GM12878 (cell line): Measurements from ENCODE around the gene FAM199X. TPM values are rescaled to one million over a fixed set of nuclear protein-coding genes. Genes with fewer than 3 reads are reported as not detected.

Source experiments
- ATAC-seq: fragments of 200-7000 bp; cut with Tn5 transposase; 3 replicates; pipeline ENCODE4 v1.9.1; 2020; ENCODE audit warnings: mild to moderate bottlenecking, moderate library complexity
- BruUV-seq: library from RNA; stranded (reverse); fragments of 400-500 nt; replicated peaks from 2 replicates; lab custom pipeline; 2021; lab: Mats Ljungman, UMichigan
- CTCF ChIA-PET: fragments of 300-600 bp; sonication (Branson Sonifier 250); formaldehyde crosslinking; extraction: SDS; loops from one replicate; lab custom pipeline; 2021; ENCODE audit warnings: inconsistent platforms; lab: Yijun Ruan, JAX
- POLR2A ChIA-PET: fragments of 350-600 bp; formaldehyde crosslinking; extraction: SDS; loops from one replicate; lab custom pipeline; 2021; ENCODE audit warnings: inconsistent platforms; lab: Charles Lee
- RAD21 ChIA-PET: fragments of 300-600 bp; sonication (Branson Sonifier 250); formaldehyde crosslinking; loops from one replicate; lab custom pipeline; 2023; ENCODE audit warnings: antibody characterized with exemption; ENCODE audit not compliant: unreplicated experiment; lab: Charles Lee
- SMC1A ChIA-PET: fragments of 300-600 bp; sonication (Branson Sonifier 250); formaldehyde crosslinking; loops from one replicate; lab custom pipeline; 2023; ENCODE audit not compliant: unreplicated experiment, uncharacterized antibody; lab: Charles Lee
- DNase-seq: peaks from one replicate; pipeline ENCODE4 v3.0.0-alpha.2; 2011; ENCODE audit warnings: low read depth, low spot score
- FAIRE-seq: peaks from 3 replicates; lab custom pipeline; 2011; peaks lifted over from hg19 to GRCh38; lab: Jason Lieb, UNC
- H2AFZ ChIP-seq: 2 replicates; pipeline ENCODE4 v1.6.0; 2011; ENCODE audit warnings: low read depth, low read length, control low read depth; ENCODE audit not compliant: control insufficient read depth
- H3K27ac ChIP-seq: 2 replicates; pipeline ENCODE4 v1.5.1; 2011; ENCODE audit warnings: control low read depth; ENCODE audit not compliant: control insufficient read depth, insufficient read depth
- H3K27me3 ChIP-seq, 2 experiments: replicated peaks in 1 of 2; 2 replicates each; pipeline versions ENCODE4 v1.6.0 to v1.6.1; 2011; ENCODE audit warnings: low read length in 1 of 2; ENCODE audit not compliant: control insufficient read depth in 2 of 2, insufficient read depth in 2 of 2
- H3K36me3 ChIP-seq, 2 experiments: 2 replicates each; pipeline ENCODE4 v1.5.1; 2011; ENCODE audit warnings: low read length in 1 of 2; ENCODE audit not compliant: control insufficient read depth in 2 of 2, insufficient read depth in 2 of 2
- H3K4me1 ChIP-seq: 2 replicates; pipeline ENCODE4 v1.6.1; 2011; ENCODE audit warnings: mild to moderate bottlenecking, low read length, moderate library complexity, mixed read lengths; ENCODE audit not compliant: control insufficient read depth, insufficient read depth
- H3K4me2 ChIP-seq: 2 replicates; pipeline ENCODE4 v1.6.0; 2011; ENCODE audit warnings: control low read depth; ENCODE audit not compliant: control insufficient read depth, insufficient read depth
- H3K4me3 ChIP-seq: fragments of 200-600 bp; sonication (generic); 2 replicates; pipeline ENCODE4 v1.5.1; 2016
- H3K79me2 ChIP-seq: 2 replicates; pipeline ENCODE4 v1.6.0; 2011; ENCODE audit warnings: low read length; ENCODE audit not compliant: control insufficient read depth, insufficient read depth
- H3K9ac ChIP-seq: 2 replicates; pipeline ENCODE4 v1.8.0; 2011; ENCODE audit warnings: low read length, control low read depth, mixed read lengths; ENCODE audit not compliant: control insufficient read depth, insufficient read depth
- H3K9me3 ChIP-seq: replicated peaks from 3 replicates; pipeline ENCODE4 v1.5.1; 2011; ENCODE audit warnings: mild to moderate bottlenecking, low read length; ENCODE audit not compliant: control insufficient read depth, insufficient read depth
- H4K20me1 ChIP-seq: 2 replicates; pipeline ENCODE4 v1.6.0; 2011; ENCODE audit not compliant: control insufficient read depth, insufficient read depth
- CBX3 ChIP-seq: fragments of 200-600 bp; sonication (generic); IDR thresholded peaks from 2 replicates; pipeline ENCODE4 v1.6.1; 2016; ENCODE audit warnings: low read depth, borderline replicate concordance
- CBX5 ChIP-seq: sonication (generic); IDR thresholded peaks from 2 replicates; pipeline ENCODE4 v1.6.1; 2016; ENCODE audit warnings: low read depth, moderate library complexity, mild to moderate bottlenecking, inconsistent platforms
- CREB1 ChIP-seq: IDR thresholded peaks from 2 replicates; pipeline ENCODE4 v1.6.1; 2012; ENCODE audit warnings: low read depth, mild to moderate bottlenecking, inconsistent platforms
- E4F1 ChIP-seq: fragments of 450-650 bp; IDR thresholded peaks from 2 replicates; pipeline ENCODE4 v1.6.1; 2018; ENCODE audit warnings: borderline replicate concordance, mild to moderate bottlenecking; ENCODE audit not compliant: partially characterized antibody
- IRF5 ChIP-seq: fragments of 450-650 bp; IDR thresholded peaks from 2 replicates; pipeline ENCODE4 v1.6.1; 2017; ENCODE audit warnings: borderline replicate concordance
- NFIC ChIP-seq: IDR thresholded peaks from 2 replicates; pipeline ENCODE4 v1.6.1; 2012; ENCODE audit warnings: low read depth, mild to moderate bottlenecking, inconsistent platforms, low read length, moderate library complexity
- NFYA ChIP-seq: IDR thresholded peaks from 2 replicates; pipeline ENCODE4 v1.6.1; 2011; ENCODE audit warnings: low read depth, mild to moderate bottlenecking, low read length, improper control_type of control experiment, borderline replicate concordance
- RBBP5 ChIP-seq: fragments of 200-600 bp; sonication (generic); conservative IDR thresholded peaks from 2 replicates; pipeline ENCODE4 v1.6.1; 2016
- SUPT20H ChIP-seq: IDR thresholded peaks from 2 replicates; pipeline ENCODE4 v1.6.1; 2011; ENCODE audit warnings: low read depth, mild to moderate bottlenecking, low read length, moderate library complexity, borderline replicate concordance; ENCODE audit not compliant: control insufficient read depth
- whole genome bisulfite sequencing: methylation state at CpG from one replicate; pipeline ENCODE4 v1.1.6; 2016; ENCODE audit warnings: low lambda C conversion rate; ENCODE audit not compliant: insufficient replicate concordance, insufficient coverage; ENCODE audit errors: missing lambda C conversion rate; 5-methylcytosine and 5-hydroxymethylcytosine counted together
- in situ Hi-C: fragments of 300-500 bp; cut with MboI; formaldehyde crosslinking; loops from 9 replicates; pipeline ENCODE4 v1.14.3; 2018; ENCODE audit warnings: mixed read lengths
- intact Hi-C: fragments of 100-400 bp; cut with micrococcal nuclease; formaldehyde crosslinking; loops from one replicate; pipeline ENCODE4 v1.14.2; 2022; ENCODE audit not compliant: unreplicated experiment
- polyA plus RNA-seq, 11 experiments: library from polyadenylated mRNA; depleted of rRNA in 4 of 11; unstranded in 6 of 11; stranded (reverse) in 5 of 11; fragments of >200 nt; fragmentation: Nextera tagmentation in 4 of 11; fragmentation: Illumina TruSeq in 1 of 11; extraction: Ambion mirVana in 4 of 11; extraction: Trizol in 1 of 11; gene quantifications; 1 replicate in 1 of 11; 2 replicates in 10 of 11; pipeline versions ENCODE4 v1.2.1 to v1.2.3, GENCODE V29; 2011 to 2016; ENCODE audit warnings: inconsistent platforms in 2 of 11, missing spikeins in 2 of 11, low read depth in 1 of 11
- total RNA-seq, 4 experiments: library from RNA; depleted of rRNA in 3 of 4; stranded (reverse); fragments of >200 nt in 3 of 4; fragmentation: Illumina TruSeq in 1 of 4; extraction: Trizol in 1 of 4; gene quantifications; 2 replicates each; pipeline versions ENCODE4 v1.2.1 to v1.2.3, GENCODE V29; 2013 to 2021
- TF ChIP-seq, protein P1 (sequence below): IDR thresholded peaks from 2 replicates; pipeline ENCODE4 v1.6.1; 2011; ENCODE audit warnings: low read depth, low read length, improper control_type of control experiment, borderline replicate concordance

Gene FAM199X
- total and polyA plus RNA-seq, 10 of the 15 experiments (the other 5 are each of a cell fraction or from before 2014, with no cell fraction given) = 2.4 to 10.9 (median 9.1) TPM

GRCh38 chrX:104126856-104127255 lies 39.4 kb upstream of the FAM199X start:
- H3K4me1 ChIP-seq = no peaks in the 10 kb centered on the region
- in situ Hi-C loops = no loop called here
- H3K79me2 ChIP-seq = no peaks in the 10 kb centered on the region
- no peak overlapping the region for H3K27ac ChIP-seq
- 14% methylated on average over 2 of the region's 2 CpGs for WGBS
- intact Hi-C loops = no loop called here
- no TSS peak for BruUV-seq
- no peak for TF ChIP-seq IRF5
- TF ChIP-seq CREB1 = no peak
- TF ChIP-seq CBX3 = no peak
- TF ChIP-seq, protein P1, sequence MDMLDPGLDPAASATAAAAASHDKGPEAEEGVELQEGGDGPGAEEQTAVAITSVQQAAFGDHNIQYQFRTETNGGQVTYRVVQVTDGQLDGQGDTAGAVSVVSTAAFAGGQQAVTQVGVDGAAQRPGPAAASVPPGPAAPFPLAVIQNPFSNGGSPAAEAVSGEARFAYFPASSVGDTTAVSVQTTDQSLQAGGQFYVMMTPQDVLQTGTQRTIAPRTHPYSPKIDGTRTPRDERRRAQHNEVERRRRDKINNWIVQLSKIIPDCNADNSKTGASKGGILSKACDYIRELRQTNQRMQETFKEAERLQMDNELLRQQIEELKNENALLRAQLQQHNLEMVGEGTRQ = no peak
- TF ChIP-seq SUPT20H = no peak
- no peak for TF ChIP-seq NFYA
- no peak for TF ChIP-seq E4F1
- TF ChIP-seq CBX5 = no peak
- no peak for TF ChIP-seq RBBP5
- TF ChIP-seq NFIC = no peak
- no peaks in the 10 kb centered on the region for H3K9me3 ChIP-seq
- ChIA-PET RAD21 (no interaction called here), POLR2A (no interaction called here), SMC1A (no interaction called here), CTCF (no interaction called here)
- no peak overlapping the region for H2AFZ ChIP-seq
- DNase-seq = no peak
- no peaks in the 10 kb centered on the region for H3K27me3 ChIP-seq
- no peak overlapping the region for H3K4me2 ChIP-seq
- no peak overlapping the region for H3K4me3 ChIP-seq
- H4K20me1 ChIP-seq = no peaks in the 10 kb centered on the region
- ATAC-seq = no peak
- no peak overlapping the region for H3K9ac ChIP-seq
- FAIRE-seq = no peak
- H3K36me3 ChIP-seq = no peaks in the 10 kb centered on the region
